Ishikawa (cell line): Measurements from ENCODE around the gene ZNF45.

Experiments
- CEBPB ChIP-seq: IDR thresholded peaks from 2 replicates; pipeline ENCODE4 v1.6.1; 2012
- CREB1 ChIP-seq: IDR thresholded peaks from 2 replicates; pipeline ENCODE4 v1.6.1; 2012; ENCODE audit warnings: low read depth
- EGR1 ChIP-seq: IDR thresholded peaks from 2 replicates; pipeline ENCODE4 v1.6.1; 2012
- EP300 ChIP-seq: IDR thresholded peaks from 2 replicates; pipeline ENCODE4 v1.6.1; 2012; ENCODE audit warnings: borderline replicate concordance
- FOXM1 ChIP-seq: IDR thresholded peaks from 2 replicates; pipeline ENCODE4 v1.6.1; 2012; ENCODE audit warnings: low read depth, borderline replicate concordance
- MAX ChIP-seq: IDR thresholded peaks from 2 replicates; pipeline ENCODE4 v1.6.1; 2012
- NFIC ChIP-seq: IDR thresholded peaks from 2 replicates; pipeline ENCODE4 v1.6.1; 2012
- RAD21 ChIP-seq: IDR thresholded peaks from 2 replicates; pipeline ENCODE4 v1.6.1; 2012; ENCODE audit warnings: low read depth
- REST ChIP-seq: IDR thresholded peaks from 2 replicates; pipeline ENCODE4 v1.6.1; 2012; ENCODE audit warnings: low read depth, mild to moderate bottlenecking
- TAF1 ChIP-seq: IDR thresholded peaks from 2 replicates; pipeline ENCODE4 v1.6.1; 2012; ENCODE audit warnings: low read depth, mild to moderate bottlenecking
- TCF12 ChIP-seq: IDR thresholded peaks from 2 replicates; pipeline ENCODE4 v1.6.1; 2012; ENCODE audit warnings: low read depth
- TEAD4 ChIP-seq: IDR thresholded peaks from 2 replicates; pipeline ENCODE4 v1.6.1; 2012
- YY1 ChIP-seq: IDR thresholded peaks from 2 replicates; pipeline ENCODE4 v1.6.1; 2012; ENCODE audit warnings: low read depth
- ZBTB7A ChIP-seq: IDR thresholded peaks from 2 replicates; pipeline ENCODE4 v1.6.1; 2012; ENCODE audit warnings: low read depth
- TF ChIP-seq, protein P1 (sequence below): IDR thresholded peaks from 2 replicates; pipeline ENCODE4 v1.6.1; 2012

ZNF45 gene

DNA sequence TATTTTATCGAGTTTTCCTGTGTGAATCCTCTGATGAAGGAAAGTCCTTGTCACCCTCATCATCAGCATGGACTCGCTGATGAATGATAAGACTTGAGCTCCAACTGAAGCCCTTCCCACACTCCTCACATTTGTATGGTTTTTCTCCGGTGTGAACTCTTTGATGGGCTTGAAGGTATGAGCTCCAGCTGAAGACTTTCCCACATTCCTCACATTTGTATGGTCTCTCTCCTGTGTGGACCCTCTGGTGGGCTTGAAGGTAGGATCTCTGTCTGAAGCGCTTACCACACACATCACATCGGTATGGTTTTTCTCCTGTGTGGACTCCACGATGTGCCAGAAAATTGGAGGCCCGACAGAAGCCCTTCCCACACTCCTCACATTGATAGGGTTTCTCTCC lies 21.7 kb downstream of the ZNF45 start:
- no peak for TF ChIP-seq TAF1
- TF ChIP-seq ZBTB7A = no peak
- TF ChIP-seq, protein P1, sequence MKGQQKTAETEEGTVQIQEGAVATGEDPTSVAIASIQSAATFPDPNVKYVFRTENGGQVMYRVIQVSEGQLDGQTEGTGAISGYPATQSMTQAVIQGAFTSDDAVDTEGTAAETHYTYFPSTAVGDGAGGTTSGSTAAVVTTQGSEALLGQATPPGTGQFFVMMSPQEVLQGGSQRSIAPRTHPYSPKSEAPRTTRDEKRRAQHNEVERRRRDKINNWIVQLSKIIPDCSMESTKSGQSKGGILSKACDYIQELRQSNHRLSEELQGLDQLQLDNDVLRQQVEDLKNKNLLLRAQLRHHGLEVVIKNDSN = no peak
- TF ChIP-seq CEBPB = no peak
- no peak for TF ChIP-seq EGR1
- no peak for TF ChIP-seq REST
- no peak for TF ChIP-seq EP300
- TF ChIP-seq RAD21 = no peak
- no peak for TF ChIP-seq CREB1
- no peak for TF ChIP-seq TCF12

GRCh38 chr19:43910884-43911283 lies 24.2 kb downstream of the ZNF45 start:
- no peak for TF ChIP-seq MAX
- no peak for TF ChIP-seq EGR1
- no peak for TF ChIP-seq RAD21
- no peak for TF ChIP-seq REST
- no peak for TF ChIP-seq TAF1
- TF ChIP-seq TEAD4 = no peak
- no peak for TF ChIP-seq EP300
- no peak for TF ChIP-seq CREB1
- TF ChIP-seq CEBPB = no peak
- TF ChIP-seq ZBTB7A = no peak

GRCh38 chr19:43908659-43909058 lies 26.4 kb downstream of the ZNF45 start:
- no peak for TF ChIP-seq CEBPB
- TF ChIP-seq, protein P1 = no peak
- no peak for TF ChIP-seq EGR1
- no peak for TF ChIP-seq ZBTB7A
- TF ChIP-seq TEAD4 = no peak
- no peak for TF ChIP-seq REST
- no peak for TF ChIP-seq MAX
- TF ChIP-seq NFIC = no peak
- TF ChIP-seq EP300 = no peak
- TF ChIP-seq CREB1 = no peak
- TF ChIP-seq FOXM1 = no peak
- no peak for TF ChIP-seq TCF12
- no peak for TF ChIP-seq TAF1
- no peak for TF ChIP-seq YY1
- no peak for TF ChIP-seq RAD21

DNA sequence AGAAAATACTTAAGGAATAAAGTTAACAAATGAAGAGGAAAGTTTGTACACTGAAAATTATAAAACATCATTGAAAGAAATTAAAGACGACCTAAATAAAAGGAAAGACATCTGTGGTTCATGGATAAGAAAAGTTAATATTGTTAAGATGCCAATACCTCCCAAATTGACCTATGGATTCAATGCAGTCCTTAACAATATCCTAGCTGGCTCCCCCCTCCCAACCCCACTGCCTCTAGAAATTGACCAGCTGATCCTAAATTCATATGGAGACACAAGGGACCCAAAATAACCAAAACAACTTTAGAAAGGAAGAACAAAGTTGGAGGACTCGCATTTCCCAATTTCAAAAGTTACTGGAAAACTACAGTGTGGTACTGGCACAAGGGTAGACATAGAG lies 28.3 kb downstream of the ZNF45 start:
- TF ChIP-seq TAF1 = no peak
- no peak for TF ChIP-seq RAD21
- no peak for TF ChIP-seq EGR1
- no peak for TF ChIP-seq CEBPB
- TF ChIP-seq REST = no peak
- TF ChIP-seq MAX = no peak
- TF ChIP-seq ZBTB7A = no peak
- no peak for TF ChIP-seq YY1
- TF ChIP-seq FOXM1 = no peak
- TF ChIP-seq TCF12 = no peak
- TF ChIP-seq CREB1 = no peak
- TF ChIP-seq NFIC = no peak
- TF ChIP-seq, protein P1 = no peak
- no peak for TF ChIP-seq EP300
